Mesothelial cell of epicardium (in vitro differentiated cells): Measurements from ENCODE around the gene MPPED1. TPM values are rescaled to one million over a fixed set of nuclear protein-coding genes. Genes with fewer than 3 reads are reported as not detected.

ENCODE experiments used
- DNase-seq, 2 experiments: peaks; one replicate each; pipeline ENCODE4 v3.0.0; 2021; ENCODE audit warnings: low spot score in 2 of 2; ENCODE audit not compliant: unreplicated experiment in 2 of 2
- H3K27ac Mint-ChIP-seq: 2 replicates; pipeline ENCODE4 v1.8.0; 2021; ENCODE audit warnings: mixed read lengths
- H3K27me3 Mint-ChIP-seq: 2 replicates; pipeline ENCODE4 v1.8.0; 2021; ENCODE audit warnings: low read depth, mixed read lengths
- H3K36me3 Mint-ChIP-seq: 2 replicates; pipeline ENCODE4 v1.8.0; 2021; ENCODE audit warnings: mixed read lengths
- H3K4me1 Mint-ChIP-seq: 2 replicates; pipeline ENCODE4 v1.8.0; 2021; ENCODE audit warnings: mixed read lengths
- H3K4me3 Mint-ChIP-seq: 2 replicates; pipeline ENCODE4 v1.8.0; 2021; ENCODE audit warnings: mild to moderate bottlenecking, moderate library complexity, mixed read lengths
- H3K9me3 Mint-ChIP-seq: 2 replicates; pipeline ENCODE4 v1.8.0; 2021; ENCODE audit warnings: mixed read lengths
- CTCF ChIP-seq: fragments of 200-600 bp; sonication (generic); IDR thresholded peaks from one replicate; pipeline ENCODE4 v1.5.0; 2021; ENCODE audit warnings: antibody characterized with exemption; ENCODE audit not compliant: unreplicated experiment
- total RNA-seq: library from RNA; stranded (reverse); gene quantifications from 3 replicates; pipeline ENCODE4 v1.2.1, GENCODE V29; 2021

The MPPED1 gene
- total RNA-seq, 1 donor from 2014 or later, result 0.76 TPM

GRCh38 chr22:43530349-43531201 lies 118.8 kb downstream of the MPPED1 start:
- no peaks in the 10 kb centered on the region for H3K9me3 Mint-ChIP-seq
- H3K36me3 Mint-ChIP-seq, result no peaks in the 10 kb centered on the region
- peaks cover 17% of the 10 kb centered on the region for H3K27me3 Mint-ChIP-seq
- no peak overlapping the region for H3K4me3 Mint-ChIP-seq
- no peak overlapping the region for H3K27ac Mint-ChIP-seq
- DNase-seq, result no peak
- no peaks in the 10 kb centered on the region for H3K4me1 Mint-ChIP-seq
- TF ChIP-seq CTCF, result no peak

DNA sequence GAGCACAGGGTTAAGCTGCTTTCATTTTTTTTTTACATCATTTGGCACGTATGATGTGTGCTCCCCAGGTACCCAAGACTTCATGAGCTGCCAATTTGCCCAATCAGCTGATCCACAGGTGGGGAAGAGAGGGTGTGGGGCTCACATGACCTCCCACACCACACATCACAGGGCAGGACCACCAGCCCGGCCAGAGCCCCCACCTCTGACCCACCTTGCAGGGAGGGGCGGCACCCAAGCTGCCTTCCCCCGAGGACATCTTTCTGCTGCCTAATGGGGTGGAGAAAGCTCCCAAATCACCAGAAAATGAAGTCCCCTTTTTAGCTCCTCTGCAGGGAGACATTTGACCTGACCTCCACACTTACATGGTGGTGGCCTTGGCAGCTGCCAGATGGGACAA lies 119.8 kb downstream of the MPPED1 start:
- H3K27me3 Mint-ChIP-seq, result peaks cover 17% of the 10 kb centered on the region
- H3K4me1 Mint-ChIP-seq, result no peaks in the 10 kb centered on the region
- TF ChIP-seq CTCF, result no peak
- H3K27ac Mint-ChIP-seq, result no peak overlapping the region
- DNase-seq, result no peak
- H3K4me3 Mint-ChIP-seq, result no peak overlapping the region
- no peaks in the 10 kb centered on the region for H3K36me3 Mint-ChIP-seq
- no peaks in the 10 kb centered on the region for H3K9me3 Mint-ChIP-seq

DNA sequence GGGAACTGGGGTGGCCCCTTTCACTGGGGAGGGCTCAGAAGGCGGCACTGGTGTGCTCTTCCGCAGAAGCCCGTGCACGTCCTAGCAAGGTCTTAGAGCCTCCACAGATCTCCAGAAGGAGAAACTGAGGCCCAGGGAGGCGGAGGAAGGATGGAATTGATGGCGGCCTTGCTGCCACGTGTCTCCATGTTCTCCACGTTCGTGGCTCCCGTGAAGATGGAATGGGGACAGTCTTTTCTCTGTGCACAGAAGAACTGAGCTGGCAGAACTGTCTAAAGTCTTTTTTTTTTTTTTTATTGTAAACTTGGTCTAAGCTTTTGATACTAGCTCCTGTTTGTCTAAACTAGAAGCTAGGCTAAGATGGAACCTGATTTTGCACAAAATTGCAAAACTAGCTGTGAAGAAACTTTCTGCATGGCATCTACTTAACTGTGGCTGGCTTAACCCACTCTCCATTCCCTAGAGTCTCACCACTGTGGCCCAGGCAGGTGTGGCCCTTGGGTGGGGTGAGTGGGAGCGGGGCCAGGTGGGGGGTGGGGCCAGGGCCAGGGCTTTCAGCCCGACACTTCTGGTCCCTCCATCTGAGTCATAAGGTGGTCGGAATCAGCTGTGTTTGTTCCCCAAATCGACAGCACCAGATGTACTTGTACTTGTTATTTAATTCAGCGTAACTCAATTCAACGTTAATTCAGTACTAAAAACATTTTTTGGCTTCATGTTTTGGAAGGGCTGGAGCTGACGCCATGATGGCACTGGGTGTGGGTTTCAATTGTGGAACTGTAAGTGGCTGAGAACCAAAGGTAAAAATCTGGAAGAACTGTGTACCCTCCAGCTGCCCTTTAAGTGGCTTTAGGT lies 120.7 kb downstream of the MPPED1 start:
- peaks cover 23% of the 10 kb centered on the region for H3K27me3 Mint-ChIP-seq
- no peak for TF ChIP-seq CTCF
- no peaks in the 10 kb centered on the region for H3K4me1 Mint-ChIP-seq
- no peak for DNase-seq
- no peak overlapping the region for H3K27ac Mint-ChIP-seq
- no peaks in the 10 kb centered on the region for H3K36me3 Mint-ChIP-seq
- H3K9me3 Mint-ChIP-seq, result no peaks in the 10 kb centered on the region
- H3K4me3 Mint-ChIP-seq, result no peak overlapping the region

DNA sequence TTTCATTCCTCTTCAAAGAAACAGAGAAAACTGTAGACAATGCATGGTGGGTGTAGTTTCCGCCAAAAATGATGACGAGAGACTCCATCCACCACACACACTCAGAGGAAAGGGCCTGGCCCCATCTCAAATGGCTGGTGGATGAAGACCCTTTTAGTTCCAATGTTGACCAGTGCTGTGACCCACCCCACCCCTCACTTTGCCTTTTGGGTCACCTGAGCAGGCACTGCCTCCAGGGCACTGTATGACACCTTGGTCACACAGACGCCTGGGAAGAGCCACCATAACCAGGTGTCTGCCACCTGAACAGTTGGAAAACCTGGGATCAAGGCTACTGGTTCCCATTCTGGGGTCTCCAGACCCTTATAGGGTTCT lies 121.3 kb downstream of the MPPED1 start:
- Mint-ChIP-seq H3K27me3 (peaks cover 28% of the 10 kb centered on the region), H3K27ac (no peak overlapping the region), H3K4me1 (no peaks in the 10 kb centered on the region), H3K9me3 (no peaks in the 10 kb centered on the region), H3K36me3 (no peaks in the 10 kb centered on the region), H3K4me3 (no peak overlapping the region)
- no peak for TF ChIP-seq CTCF
- DNase-seq, result no peak

DNA sequence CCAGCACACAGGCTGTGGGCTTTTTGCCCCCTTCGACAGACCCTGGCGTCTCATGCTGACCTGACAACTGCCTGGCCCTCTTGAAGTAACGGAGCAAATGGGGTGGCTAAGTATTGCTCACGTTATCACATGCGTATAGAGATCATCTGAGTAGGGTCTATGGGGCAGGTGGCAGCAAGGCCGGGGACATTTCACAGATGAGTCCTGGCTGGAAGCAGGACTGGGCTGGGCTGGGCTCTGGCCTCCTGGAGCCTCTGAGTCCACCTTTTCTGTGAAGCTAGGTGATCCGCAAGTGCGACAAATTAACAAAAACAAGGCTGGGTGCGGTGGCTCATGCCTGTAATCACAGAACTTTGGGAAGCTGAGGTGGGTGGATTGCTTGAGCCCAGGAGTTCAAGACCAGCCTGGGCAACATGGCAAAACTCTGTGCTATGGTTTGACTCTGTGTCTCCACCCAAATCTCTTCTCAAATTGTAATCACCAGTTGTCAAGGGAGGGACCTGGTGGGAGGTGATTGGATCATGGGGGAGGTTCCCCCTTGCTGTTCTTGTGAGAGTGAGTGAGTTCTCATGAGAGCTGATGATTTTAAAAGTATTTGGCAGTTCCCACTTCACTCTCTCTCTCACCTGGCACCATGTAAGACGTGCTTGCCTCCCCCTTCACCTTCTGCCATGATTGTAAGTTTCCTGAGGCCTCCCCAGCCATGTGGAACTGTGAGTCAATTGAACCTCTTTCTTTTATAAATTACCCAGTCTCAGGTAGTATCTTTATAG lies 122.0 kb downstream of the MPPED1 start:
- no peak overlapping the region for H3K4me3 Mint-ChIP-seq
- peak in 1 of 2 experiments; percentile 21 for DNase-seq
- H3K36me3 Mint-ChIP-seq, result no peaks in the 10 kb centered on the region
- peaks cover 32% of the 10 kb centered on the region for H3K27me3 Mint-ChIP-seq
- H3K27ac Mint-ChIP-seq, result no peak overlapping the region
- H3K4me1 Mint-ChIP-seq, result no peaks in the 10 kb centered on the region
- H3K9me3 Mint-ChIP-seq, result no peaks in the 10 kb centered on the region
- TF ChIP-seq CTCF, result no peak
